ENCODE measurements around the gene POLR2F.

- TF ChIP-seq POLR2A (IDR thresholded peaks at IDR 0.05) = no peak
- no peak for TF ChIP-seq CTCF (IDR thresholded peaks at IDR 0.05 in 4 of 5, conservative IDR thresholded peaks at IDR 0.05 in 1 of 5)
These were observed 27.1 kb upstream of the POLR2F start for GRCh38 chr22:37926358-37926757.
